Middle frontal gyrus (tissue), 1 donor: Measurements from ENCODE around the gene BRICD5.

Experiments
- DNase-seq: peaks from one replicate; pipeline ENCODE4 v3.0.0-alpha.2; 2015; ENCODE audit warnings: low spot score; ENCODE audit errors: extremely low spot score

BRICD5 gene

GRCh38 chr16:2181952-2182351 lies 28.7 kb downstream of the BRICD5 start:
- no peak for DNase-seq

DNA sequence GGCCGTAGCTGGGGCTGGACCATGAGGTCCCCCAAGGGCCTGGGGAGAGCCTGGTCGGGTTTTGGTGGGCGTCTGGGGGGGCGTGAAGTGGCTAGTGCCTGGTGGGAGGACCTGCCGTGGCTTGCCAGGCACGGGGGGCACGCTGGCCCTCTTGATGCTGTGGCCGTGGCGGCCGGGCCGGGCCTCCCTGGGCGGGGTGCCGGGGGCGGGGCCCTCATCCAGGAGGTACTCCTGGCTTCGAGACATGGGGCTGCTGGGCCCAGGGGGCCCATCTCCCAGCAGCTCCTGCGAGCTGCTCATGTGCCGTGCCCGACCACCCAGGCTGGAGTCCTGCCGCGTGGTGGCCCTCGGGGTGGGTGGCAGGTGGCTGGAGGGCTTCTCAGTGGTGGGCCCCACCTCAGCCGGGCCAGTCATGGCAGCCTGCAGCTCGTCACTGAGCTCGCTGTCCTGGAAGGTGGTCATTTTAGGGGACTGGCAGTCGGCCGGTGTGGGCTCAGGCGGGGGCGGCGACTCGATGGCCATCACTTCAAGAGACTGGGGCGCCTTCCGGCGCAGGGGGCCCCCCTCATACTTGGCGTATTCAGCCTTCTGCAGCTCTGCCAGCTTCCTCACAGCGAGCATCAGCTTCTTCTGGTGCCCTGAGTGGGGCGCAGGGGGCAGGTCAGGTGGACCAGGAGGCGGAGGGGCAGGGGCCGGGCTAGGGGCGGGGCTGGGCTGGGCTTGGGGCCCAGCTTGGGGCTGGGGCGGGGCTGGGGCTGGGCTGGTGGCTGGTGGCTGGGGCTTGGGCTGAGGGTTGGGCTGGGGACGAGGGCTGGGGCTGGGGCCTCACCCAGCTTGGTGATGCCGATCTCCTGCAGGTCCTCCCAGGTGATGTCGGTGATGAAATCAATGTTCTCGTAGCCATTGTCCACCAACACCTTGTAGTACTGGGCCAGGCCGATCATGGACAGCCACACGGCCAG lies 29.4 kb downstream of the BRICD5 start:
- DNase-seq = no peak

DNA sequence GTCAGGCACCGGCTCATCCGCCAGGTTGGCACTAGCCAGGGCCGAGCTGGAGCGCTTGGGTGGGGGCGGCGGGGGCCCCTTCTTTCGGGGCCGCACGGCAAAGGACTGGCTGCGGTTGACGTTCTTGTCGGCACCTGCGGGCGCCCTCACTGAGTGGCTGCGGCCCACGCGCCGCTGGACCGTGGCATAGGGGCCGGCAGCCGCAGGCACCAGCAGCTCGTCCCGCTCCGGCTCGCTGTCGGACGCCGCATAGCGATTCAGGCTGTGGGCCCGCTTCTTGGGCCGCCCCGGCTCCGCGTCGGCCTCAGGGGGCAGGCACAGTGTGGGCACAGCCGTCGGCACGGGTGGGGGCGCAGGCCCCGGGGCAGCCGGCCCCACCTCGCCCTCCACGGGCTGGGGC lies 30.2 kb downstream of the BRICD5 start:
- no peak for DNase-seq

- no peak for DNase-seq
These were observed 31.1 kb downstream of the BRICD5 start for GRCh38 chr16:2179576-2179975.

DNA sequence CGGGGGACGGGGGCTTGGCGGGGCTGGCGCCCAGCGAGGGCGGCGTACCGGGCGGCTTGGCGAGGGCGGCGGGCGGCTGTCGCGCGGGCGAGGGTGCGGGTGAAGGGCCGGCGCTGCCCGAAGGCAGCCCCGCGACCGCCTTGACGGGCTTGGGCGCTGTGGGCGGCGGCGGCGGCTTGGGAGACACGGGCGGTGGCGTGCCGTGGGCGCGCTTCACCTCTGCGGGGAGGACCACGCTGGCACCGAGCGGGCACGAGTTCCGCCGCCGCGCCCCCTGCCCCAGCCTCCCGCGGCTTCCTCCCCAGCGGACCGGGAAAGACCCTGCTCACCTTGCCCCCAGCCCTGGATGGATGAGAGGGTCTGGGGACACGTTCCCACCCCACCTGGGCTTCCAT lies 31.6 kb downstream of the BRICD5 start:
- DNase-seq = no peak

DNA sequence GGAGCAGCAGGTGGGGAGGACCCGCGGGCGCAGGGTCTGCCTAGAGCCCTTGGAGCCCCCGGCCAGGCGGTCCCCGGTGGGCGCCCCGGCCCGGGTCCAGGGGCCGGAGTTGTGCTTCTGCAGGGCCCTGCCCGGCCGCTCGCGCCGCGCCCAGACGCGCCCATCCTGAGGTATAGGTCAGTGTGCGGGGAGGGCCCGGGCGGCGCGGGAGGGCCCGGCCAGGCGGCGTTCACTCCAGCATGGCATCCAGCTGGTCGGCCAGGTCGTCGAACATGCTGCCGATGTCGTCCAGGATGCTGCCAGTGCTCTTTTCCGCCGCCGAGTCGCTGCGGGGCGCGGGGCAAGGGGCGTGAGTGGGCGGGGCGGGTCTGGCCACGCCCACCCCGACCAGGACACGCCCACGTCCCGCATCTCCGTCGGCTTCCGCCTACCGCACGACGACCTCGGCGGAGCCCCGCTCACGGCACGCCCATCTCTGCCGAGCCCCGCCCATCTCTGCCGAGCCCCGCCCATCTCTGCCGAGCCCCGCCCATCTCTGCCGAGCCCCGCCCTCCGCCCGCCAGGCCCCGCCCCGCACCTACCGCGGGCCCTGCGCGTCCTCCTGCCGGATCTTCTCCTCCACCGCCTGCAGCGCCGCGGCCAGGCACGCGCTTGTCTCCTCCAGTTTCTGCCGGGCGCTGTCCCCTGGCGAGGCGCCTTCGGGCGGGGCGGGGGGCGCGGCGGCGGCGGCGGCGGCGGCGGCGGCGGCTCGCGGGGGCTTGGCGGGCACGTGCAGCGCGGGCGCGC lies 32.1 kb downstream of the BRICD5 start:
- DNase-seq = no peak

GRCh38 chr16:2177561-2177960 lies 33.1 kb downstream of the BRICD5 start:
- DNase-seq = no peak

- DNase-seq = no peak
These were observed 33.6 kb downstream of the BRICD5 start for GRCh38 chr16:2177101-2177500.

GRCh38 chr16:2176047-2176446 lies 34.6 kb downstream of the BRICD5 start:
- DNase-seq = no peak

- DNase-seq = no peak
These were observed 35.2 kb downstream of the BRICD5 start for GRCh38 chr16:2175454-2175853.

DNA sequence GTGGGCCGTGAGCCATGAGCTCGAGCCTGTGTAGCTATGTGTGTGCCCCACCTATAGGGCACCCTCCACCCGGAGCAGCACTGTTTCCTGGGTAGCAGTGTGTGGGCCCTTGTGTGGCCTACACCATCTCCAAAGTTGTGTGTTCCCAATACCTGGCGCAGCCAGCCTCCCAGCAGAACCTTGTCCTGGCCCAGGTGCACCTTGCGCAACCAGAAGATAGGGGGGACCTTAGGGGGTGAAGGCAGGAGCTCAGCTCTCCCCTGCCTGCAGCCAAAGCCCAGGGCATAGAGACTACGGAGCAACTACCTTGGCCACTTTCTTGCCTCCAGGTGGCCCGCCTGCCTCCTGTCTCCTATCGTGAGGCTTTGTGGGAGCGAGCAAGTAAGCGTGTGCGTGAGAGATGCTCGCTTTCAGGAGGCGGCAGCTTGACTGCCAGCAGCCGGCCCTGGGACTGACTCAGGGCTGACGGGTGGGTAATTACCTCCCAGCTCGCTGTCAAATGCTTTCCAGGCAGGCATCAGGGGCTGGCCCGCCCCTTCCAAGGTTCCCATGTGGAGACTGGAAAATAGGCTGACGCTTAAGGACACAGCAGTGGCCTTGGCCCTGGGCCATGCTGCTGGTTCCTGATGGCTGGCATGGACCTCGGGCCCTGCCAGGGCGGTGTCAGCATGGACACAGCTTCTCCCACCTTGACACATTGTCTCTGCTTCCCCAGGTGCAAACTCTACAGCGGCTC lies 36.1 kb downstream of the BRICD5 start:
- DNase-seq = no peak

GRCh38 chr16:2173916-2174315 lies 36.7 kb downstream of the BRICD5 start:
- DNase-seq = no peak

- no peak for DNase-seq
These were observed 37.3 kb downstream of the BRICD5 start for GRCh38 chr16:2173366-2173765.

- DNase-seq = no peak
These were observed 37.9 kb downstream of the BRICD5 start for GRCh38 chr16:2172688-2173335.

DNA sequence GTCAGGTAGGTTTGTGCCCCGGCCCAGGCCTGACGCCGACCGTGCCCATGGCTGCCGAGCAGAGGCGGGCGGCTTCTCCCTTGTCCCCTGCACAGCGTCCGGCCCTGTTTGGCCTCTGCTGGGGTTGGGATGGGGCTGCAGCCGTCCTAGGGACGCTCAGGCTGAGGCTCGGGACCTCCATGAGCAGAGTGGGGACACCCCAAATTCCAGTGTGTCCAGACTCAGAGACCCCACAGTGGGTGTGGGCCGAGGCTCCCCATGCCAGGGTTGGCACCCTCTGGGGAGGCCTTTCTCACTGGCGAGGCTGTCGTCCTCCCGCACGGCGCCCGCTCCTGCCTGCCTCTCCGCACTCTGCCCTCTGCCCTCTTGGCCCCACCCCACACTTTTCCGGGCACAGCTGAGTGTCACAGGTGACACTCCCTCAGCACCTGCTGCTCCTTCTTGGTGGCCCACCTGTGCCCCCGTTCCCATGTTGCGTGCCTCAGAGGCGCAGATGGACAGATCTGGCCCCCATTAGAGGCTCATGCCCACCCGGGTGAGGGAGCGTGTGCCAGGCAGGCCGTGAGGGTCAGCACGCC lies 39.0 kb downstream of the BRICD5 start:
- DNase-seq = no peak

DNA sequence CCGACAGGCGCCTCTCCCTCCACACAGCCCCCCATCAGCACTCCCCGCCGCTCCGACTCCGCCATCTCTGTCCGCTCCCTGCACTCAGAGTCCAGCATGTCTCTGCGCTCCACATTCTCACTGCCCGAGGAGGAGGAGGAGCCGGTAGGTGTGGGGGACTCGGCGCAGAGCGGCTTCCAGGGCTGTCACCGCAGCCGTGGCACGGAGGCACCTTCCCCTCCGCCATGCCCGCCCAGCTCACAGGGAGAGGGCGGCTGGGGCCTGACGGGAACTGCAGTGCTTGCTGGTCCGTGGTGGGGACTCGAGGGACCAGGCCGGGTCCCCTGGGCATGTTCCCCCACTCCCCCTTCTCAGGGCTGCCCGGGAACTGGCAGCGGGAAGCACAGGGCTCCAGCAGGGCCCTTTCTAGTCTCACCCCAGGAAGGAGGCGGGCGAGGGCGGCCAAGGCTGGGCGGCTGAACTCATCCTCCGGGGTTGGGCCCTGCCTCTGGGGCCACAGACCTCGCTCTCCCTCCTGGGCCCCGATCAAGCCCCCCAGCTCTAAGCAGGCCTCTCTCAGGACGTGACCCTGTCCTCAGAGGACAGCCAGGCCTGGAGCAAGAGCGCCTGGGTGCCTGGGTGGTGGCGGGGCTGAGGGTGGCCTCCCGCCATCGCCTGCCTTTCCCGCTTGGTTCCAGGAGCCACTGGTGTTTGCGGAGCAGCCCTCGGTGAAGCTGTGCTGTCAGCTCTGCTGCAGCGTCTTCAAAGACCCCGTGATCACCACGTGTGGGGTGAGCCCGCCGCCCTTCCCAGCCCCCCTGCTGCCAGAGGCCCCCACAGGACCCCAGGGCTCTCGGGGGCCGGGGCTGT lies 39.9 kb downstream of the BRICD5 start:
- no peak for DNase-seq

GRCh38 chr16:2170080-2170479 lies 40.6 kb downstream of the BRICD5 start:
- DNase-seq = no peak

DNA sequence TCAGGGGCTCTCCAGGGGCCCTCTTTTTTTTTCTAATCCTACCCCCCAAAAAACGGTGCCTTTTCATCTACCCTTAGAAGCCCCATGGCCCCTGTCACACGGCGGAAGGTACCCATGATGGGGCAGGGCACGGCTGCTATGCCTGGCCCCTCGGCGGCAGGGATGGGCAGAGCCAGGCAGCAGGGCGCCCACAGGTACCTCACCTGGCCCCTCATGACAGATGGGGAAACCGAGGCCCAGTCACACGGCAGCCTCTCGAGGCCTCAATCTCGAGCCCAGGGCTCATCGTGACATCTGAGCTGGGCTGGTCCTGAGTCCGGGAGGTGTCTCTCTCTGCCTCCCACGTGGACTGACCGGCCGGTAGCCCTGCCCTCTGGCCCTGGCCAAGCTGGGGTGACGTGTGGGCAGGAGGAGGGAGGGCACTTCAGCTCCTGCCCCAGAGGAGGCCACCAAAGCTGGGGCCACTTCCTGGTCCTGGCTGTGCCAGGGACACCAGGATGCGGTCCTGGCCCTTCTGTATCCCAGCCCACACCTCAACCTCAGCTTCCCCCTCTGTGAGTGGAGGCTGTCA lies 43.5 kb downstream of the BRICD5 start:
- no peak for DNase-seq

DNA sequence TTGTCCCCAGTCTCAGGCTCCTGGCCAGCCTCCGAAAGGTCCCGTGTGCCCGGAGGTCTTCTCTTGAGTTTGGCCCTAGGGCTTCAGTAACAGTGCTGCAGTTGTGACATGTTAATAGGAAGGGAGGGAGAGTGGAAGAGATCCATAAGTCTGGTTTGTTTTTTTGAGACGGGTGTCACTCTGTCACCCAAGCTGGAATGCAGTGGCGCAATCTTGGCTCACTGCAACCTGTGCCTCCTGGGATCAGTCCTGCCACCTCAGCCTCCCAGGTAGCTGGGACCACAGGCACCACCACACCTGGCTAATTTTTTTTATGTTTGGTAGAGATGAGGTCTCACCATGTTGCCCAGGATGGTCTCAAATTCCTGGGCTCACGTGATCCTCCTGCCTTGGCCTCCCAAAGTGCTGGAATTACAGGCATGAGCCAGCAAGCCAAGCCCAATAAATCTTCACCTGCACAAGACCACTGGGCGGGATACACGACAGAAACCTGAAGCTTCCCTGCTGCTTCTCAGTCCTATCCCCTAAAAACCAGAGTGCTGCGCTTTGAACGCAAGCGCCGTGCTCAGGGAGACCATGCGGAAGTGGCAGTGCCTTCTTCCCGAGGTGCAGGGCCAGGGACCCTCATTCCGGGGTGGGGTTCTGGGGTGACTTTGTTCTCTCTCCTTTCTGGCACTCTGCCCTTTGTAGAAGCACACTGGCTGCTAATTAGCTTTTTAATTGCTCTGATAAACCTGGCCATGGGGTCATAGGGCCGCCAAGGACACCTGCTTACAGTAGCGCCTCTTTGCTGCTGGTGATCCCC lies 44.2 kb downstream of the BRICD5 start:
- DNase-seq = no peak
